Omental fat pad (tissue), 4 donors: ENCODE results near the gene BSPH1. TPM values are rescaled to one million over a fixed set of nuclear protein-coding genes. Genes with fewer than 3 reads are reported as not detected.

Experiments used
- ATAC-seq: fragments of 150-250 bp; one replicate; pipeline ENCODE4 v1.9.1; 2016; ENCODE audit warnings: mild to moderate bottlenecking, moderate library complexity; ENCODE audit not compliant: low FRiP score
- DNase-seq: peaks from one replicate; pipeline ENCODE4 v3.0.0-alpha.2; 2019; ENCODE audit warnings: low spot score
- CTCF ChIP-seq, 3 donors: fragments of 450-650 bp; IDR thresholded peaks; one replicate each; pipeline ENCODE4 v1.5.1; 2016 to 2017; ENCODE audit warnings: antibody characterized with exemption in 3 of 3, mild to moderate bottlenecking in 3 of 3, moderate library complexity in 2 of 3
- total RNA-seq, 4 donors: library from RNA; depleted of rRNA; stranded (reverse); fragments of >200 nt; gene quantifications; one replicate each; pipeline ENCODE4 v1.1.0, GENCODE V29; 2016

Gene BSPH1
- not detected for total RNA-seq

GRCh38 chr19:47992070-47992469 is at the start of gene BSPH1:
BSPH1 (minus strand) TSS chr19:47992170; CDS start chr19:47992081, 89 bp downstream.
- TF ChIP-seq CTCF (IDR thresholded peaks at IDR 0.05): no peak
- DNase-seq (no peak), ATAC-seq (no peak)

GRCh38 chr19:48036765-48037164 is 44.8 kb upstream of the BSPH1 start:
- ATAC-seq (no peak), DNase-seq (no peak)
- no peak for TF ChIP-seq CTCF (IDR thresholded peaks at IDR 0.05)

- TF ChIP-seq CTCF (IDR thresholded peaks at IDR 0.05): no peak
Measured at GRCh38 chr19:48033604-48034003, 41.6 kb upstream of the BSPH1 start.

GRCh38 chr19:48030073-48030472 is 38.1 kb upstream of the BSPH1 start:
- no peak for TF ChIP-seq CTCF (IDR thresholded peaks at IDR 0.05)
- DNase-seq (no peak), ATAC-seq (no peak)

More at GRCh38 chr19:48033604-48034003, 41.6 kb upstream of the BSPH1 start:
- DNase-seq (no peak), ATAC-seq (no peak)

GRCh38 chr19:48029431-48029830 is 37.5 kb upstream of the BSPH1 start:
- DNase-seq (no peak), ATAC-seq (no peak)
- no peak for TF ChIP-seq CTCF (IDR thresholded peaks at IDR 0.05)

GRCh38 chr19:48025480-48025879 is 33.5 kb upstream of the BSPH1 start:
- TF ChIP-seq CTCF (IDR thresholded peaks at IDR 0.05): no peak
- ATAC-seq (no peak), DNase-seq (no peak)

- ATAC-seq: no peak
- no peak for TF ChIP-seq CTCF (IDR thresholded peaks at IDR 0.05)
Measured at GRCh38 chr19:48023518-48023917, 31.5 kb upstream of the BSPH1 start.

More at GRCh38 chr19:48023518-48023917, 31.5 kb upstream of the BSPH1 start:
- DNase-seq: no peak
